ENCODE data around the gene LYPD3. TPM values are rescaled to one million over a fixed set of nuclear protein-coding genes. Genes with fewer than 3 reads are reported as not detected.

Gene LYPD3
- total RNA-seq, 1 donor from 2014 or later = 0.89 TPM

- H3K27me3 Mint-ChIP-seq (ENCODE audit: low read depth) = no peaks in the 10 kb centered on the region
- H3K27ac Mint-ChIP-seq (ENCODE audit: unreplicated experiment) = no peak overlapping the region
- H3K9me3 Mint-ChIP-seq = no peaks in the 10 kb centered on the region
- H3K4me3 Mint-ChIP-seq = no peak overlapping the region
- no peaks in the 10 kb centered on the region for H3K36me3 Mint-ChIP-seq (ENCODE audit: low read depth)
- no peak for TF ChIP-seq CTCF (conservative IDR thresholded peaks at IDR 0.05)
- no peaks in the 10 kb centered on the region for H3K4me1 Mint-ChIP-seq
- no peak for DNase-seq (ENCODE audit: low read depth, low spot score)
Measured at GRCh38 chr19:43485951-43486350, 20.5 kb upstream of the LYPD3 start.

GRCh38 chr19:43483281-43483680, 17.9 kb upstream of the LYPD3 start:
- Mint-ChIP-seq H3K27me3 (ENCODE audit: low read depth) (no peaks in the 10 kb centered on the region), H3K9me3 (no peaks in the 10 kb centered on the region), H3K4me1 (no peaks in the 10 kb centered on the region), H3K36me3 (ENCODE audit: low read depth) (no peaks in the 10 kb centered on the region), H3K4me3 (no peak overlapping the region), H3K27ac (ENCODE audit: unreplicated experiment) (no peak overlapping the region)
- TF ChIP-seq CTCF (conservative IDR thresholded peaks at IDR 0.05) = no peak
- DNase-seq (ENCODE audit: low read depth, low spot score) = no peak

GRCh38 chr19:43482193-43482592, 16.8 kb upstream of the LYPD3 start:
- Mint-ChIP-seq H3K27me3 (ENCODE audit: low read depth) (no peaks in the 10 kb centered on the region), H3K9me3 (no peaks in the 10 kb centered on the region), H3K4me3 (no peak overlapping the region), H3K36me3 (ENCODE audit: low read depth) (no peaks in the 10 kb centered on the region), H3K4me1 (no peaks in the 10 kb centered on the region), H3K27ac (ENCODE audit: unreplicated experiment) (no peak overlapping the region)
- DNase-seq (ENCODE audit: low read depth, low spot score) = no peak
- no peak for TF ChIP-seq CTCF (conservative IDR thresholded peaks at IDR 0.05)

GRCh38 chr19:43481701-43482100, 16.3 kb upstream of the LYPD3 start:
- no peak for DNase-seq (ENCODE audit: low read depth, low spot score)
- no peaks in the 10 kb centered on the region for H3K27me3 Mint-ChIP-seq (ENCODE audit: low read depth)
- no peaks in the 10 kb centered on the region for H3K36me3 Mint-ChIP-seq (ENCODE audit: low read depth)
- H3K4me1 Mint-ChIP-seq = no peaks in the 10 kb centered on the region
- no peak overlapping the region for H3K27ac Mint-ChIP-seq (ENCODE audit: unreplicated experiment)
- no peak overlapping the region for H3K4me3 Mint-ChIP-seq
- no peak for TF ChIP-seq CTCF (conservative IDR thresholded peaks at IDR 0.05)
- H3K9me3 Mint-ChIP-seq = no peaks in the 10 kb centered on the region

- no peak overlapping the region for H3K4me3 Mint-ChIP-seq
- peaks cover 1% of the 10 kb centered on the region for H3K4me1 Mint-ChIP-seq
- H3K27ac Mint-ChIP-seq (ENCODE audit: unreplicated experiment) = no peak overlapping the region
- no peak for DNase-seq (ENCODE audit: low read depth, low spot score)
- no peak for TF ChIP-seq CTCF (conservative IDR thresholded peaks at IDR 0.05)
- no peaks in the 10 kb centered on the region for H3K36me3 Mint-ChIP-seq (ENCODE audit: low read depth)
- H3K27me3 Mint-ChIP-seq (ENCODE audit: low read depth) = no peaks in the 10 kb centered on the region
- H3K9me3 Mint-ChIP-seq = no peaks in the 10 kb centered on the region
Measured at GRCh38 chr19:43480574-43480973, 15.2 kb upstream of the LYPD3 start.
